ENCODE results near the gene SLC28A3.

The SLC28A3 gene

DNA sequence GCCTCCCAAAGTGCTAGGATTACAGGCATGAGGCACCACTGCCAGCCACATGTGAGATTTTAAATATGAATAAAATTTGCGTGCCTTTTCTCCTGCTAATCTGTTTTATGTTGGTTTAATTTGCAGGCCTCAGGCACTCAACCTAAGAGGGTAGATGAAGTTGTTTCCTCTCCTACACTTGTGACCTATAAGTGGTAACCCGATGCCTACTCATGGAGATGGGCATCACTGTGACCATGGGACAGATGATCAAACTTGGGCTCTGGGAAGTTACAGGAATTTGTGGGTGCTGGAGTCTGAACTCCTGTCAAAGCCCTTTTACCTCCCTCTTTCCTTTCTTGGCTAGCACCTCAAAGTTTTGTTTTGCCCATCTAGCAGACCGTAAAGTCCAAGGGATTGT is 1.1 kb downstream of the SLC28A3 start:
- DNase-seq = no peak

DNA sequence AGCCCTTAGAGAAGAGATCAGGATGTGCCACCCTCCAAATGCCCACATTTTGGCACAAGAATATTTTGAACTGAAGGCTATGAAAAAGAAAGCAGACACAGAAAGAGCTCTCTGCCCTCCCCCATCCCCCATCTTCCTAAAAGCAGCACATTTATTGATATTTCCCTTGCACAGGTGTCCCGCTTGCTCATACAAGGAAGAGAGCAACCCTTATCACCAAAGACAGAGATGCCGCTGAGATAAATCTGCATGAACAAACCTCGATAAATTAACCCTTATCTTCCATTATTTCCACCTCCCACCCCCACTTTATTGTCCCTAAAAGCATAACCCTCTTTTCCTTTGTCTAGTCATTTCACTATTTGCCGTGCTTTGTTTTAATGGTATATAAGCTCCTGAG is 1.8 kb downstream of the SLC28A3 start:
- no peak for DNase-seq

DNA sequence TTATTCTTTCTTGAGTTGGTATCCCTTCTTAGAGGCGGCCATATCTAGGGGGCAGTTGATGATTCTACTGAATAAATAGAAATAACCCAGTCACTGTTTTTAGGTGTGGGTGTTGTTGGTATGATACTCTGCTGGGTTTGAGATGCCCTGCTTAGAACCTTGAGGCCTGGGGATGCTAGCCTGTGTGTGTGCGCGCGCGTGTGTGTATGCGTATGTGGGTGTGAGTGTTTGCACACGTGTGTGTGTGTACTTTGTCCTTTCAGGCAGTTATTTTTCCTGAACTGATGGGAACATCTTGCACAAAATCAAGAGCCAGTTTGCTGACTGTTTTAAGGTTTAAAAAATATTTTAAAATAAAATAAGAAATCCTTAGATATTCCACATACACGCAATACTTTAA is 3.3 kb downstream of the SLC28A3 start:
- DNase-seq = no peak

DNA sequence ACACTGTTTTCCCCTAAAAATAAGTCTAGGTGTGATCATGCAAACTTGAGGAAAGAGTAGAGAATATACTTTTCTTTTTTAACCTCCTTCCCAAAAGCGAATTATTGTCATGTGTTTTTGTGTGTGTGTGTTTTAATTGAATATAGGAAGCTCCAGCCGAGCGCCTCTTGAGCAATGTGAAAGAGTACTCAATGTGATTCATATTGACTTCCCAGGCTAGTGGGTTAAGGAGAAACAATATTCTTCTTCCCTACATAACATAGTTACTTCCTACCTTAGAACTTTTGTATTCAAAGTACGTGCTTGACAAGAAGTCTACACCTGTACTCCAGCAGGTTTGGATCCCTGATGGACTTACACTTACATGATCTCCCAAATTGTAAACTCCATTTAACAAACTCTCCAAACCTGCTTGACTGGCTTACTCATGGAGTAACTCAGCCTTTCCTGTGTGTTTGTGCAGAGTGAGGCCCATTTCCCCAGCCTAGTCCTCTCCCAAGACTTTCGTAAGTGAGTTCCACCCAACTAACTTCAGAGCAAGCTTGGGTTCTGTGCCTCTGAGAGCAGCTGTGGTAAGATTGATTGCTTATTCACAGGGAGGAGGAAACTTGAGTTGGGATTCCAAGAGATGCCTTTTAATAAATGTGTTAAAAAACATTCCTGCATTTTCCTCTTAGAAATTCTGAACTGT is 9.3 kb downstream of the SLC28A3 start:
- DNase-seq = no peak

DNA sequence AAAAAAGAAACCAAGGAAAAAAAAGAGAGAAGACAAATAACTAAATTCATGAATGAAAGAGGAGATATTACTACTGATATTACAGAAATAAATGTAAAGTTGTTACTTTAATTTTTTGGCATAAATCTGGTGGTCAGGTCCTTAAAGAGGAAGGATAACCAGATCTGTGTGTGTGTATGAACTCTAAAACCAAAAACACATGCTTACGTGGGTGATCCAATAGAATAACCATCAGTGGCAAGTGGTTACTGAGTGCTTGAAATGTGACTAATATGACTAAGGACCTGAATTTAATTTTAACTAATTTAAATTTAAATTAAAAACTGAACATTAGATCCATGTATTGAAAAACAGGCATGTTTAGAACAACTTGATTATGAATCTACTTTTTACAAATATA is 10.3 kb downstream of the SLC28A3 start:
- DNase-seq = no peak

DNA sequence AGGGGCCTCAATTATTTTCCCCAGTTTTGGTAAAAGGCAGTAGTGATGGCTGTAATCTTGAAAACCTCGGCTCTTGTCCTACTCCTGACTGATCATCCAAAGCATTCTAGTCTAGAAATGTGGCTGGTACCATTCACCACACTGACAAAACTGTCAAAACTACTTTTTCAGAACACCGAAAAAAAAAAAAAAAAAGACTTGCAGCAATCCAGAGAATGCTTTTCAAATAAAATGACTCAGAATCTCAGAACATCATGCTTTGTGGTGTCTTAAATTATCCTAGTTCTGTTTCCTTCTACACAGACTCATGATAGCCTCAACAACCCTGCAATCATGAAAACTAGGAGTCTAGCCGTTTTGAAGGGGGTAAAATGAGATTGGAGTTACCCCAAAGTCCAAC is 13.4 kb downstream of the SLC28A3 start:
- DNase-seq = no peak

DNA sequence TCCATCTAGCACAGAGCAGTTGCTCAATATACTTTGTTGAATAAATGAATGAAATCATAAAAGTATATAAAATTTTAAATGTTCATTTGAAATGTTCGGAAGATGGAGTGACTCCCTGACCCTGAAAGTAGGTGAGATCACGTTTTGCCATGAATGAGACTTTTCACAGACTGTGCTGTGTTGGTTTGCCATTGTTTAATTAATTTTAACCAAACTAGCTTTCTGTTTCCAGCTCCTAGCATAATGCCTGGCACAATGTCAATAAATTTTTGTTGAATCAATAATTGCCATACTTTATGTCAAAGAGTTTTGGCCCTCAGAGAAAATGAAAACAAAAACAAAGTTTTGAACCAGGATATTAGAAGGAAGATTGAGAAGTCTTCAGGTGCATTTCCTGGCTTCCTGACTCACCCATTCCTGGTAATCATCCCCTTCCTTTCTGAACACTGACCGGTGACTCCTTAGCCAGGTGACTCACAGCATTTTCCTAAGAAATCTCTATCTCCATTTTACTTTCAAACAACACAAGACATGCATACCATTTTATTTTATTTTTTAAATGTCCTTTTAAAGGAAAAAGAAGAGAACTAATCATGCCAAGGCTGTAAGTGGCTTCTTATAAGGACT is 15.1 kb downstream of the SLC28A3 start:
- no peak for DNase-seq

DNA sequence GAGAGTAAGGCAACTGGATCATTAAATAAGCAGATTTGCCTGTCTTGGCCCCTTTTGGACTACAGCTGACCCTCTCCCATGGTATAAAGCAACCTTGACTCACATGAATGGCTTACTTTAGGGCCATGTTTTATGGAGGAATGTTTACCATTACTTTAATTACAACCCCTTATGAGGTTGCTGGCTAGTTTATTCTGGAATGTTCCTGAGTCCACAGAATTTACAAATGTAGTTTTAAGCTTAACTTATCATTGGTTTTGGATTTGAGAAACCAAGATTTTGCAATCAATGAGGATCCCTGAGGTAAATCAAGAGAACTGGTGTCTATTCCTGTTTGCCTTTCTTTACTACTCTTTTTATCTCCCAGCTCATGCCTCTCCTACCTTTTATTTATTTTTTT is 15.7 kb downstream of the SLC28A3 start:
- DNase-seq = no peak

DNA sequence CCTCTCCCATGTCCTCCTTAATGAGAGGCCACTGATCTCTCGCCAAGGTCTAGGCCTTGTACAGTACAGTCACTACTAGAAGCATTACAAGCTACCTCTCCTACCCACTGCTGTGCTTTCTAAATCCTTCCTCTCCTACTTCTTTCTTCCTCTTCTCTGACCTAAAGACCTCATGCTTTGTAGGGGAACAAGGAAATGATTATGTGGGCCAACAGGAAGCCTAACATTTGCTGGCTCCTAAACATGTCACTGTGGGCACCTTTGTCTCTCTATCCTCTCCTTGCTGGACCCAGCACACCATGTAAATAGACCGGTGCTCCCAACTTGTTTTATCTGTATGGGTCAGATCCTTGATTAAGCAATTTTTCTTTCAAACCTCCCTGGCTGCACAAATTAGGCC is 16.7 kb downstream of the SLC28A3 start:
- no peak for DNase-seq

DNA sequence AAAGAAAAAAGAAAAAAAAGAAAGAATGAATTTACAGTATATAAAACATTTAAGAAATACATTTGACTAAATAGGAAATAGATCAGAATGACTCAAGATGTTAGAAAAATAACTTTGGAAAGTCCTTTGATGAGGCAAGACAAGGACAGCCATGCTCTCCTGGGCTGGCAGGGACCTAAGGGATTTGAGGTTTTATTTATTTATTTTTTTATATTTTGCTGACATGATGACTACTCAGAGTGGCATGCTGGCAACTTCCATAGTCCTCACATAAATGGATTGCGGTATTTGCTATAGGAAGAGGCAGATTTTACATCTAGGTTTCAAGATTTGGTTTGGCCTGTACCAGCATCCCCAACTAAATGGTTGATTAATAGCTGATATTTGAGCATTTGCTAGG is 17.7 kb downstream of the SLC28A3 start:
- DNase-seq = no peak

DNA sequence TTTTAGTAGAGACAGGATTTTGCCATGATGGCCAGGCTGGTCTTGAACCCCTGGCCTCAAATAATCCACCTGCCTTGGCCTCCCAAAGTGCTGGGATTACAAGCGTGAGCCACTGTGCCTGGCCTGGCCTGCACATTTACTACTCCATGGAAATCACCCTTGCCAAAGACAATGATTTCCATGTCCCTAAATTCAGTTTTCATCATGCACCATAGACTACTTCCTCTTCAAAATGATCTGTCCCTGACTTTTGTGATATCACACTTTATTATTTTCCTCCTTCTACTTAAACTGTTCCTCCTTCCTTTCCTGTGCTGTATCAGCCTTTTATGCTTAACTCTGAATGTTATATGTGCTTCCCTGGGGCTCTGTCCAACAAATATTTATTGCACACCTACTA is 20.3 kb downstream of the SLC28A3 start:
- no peak for DNase-seq

DNA sequence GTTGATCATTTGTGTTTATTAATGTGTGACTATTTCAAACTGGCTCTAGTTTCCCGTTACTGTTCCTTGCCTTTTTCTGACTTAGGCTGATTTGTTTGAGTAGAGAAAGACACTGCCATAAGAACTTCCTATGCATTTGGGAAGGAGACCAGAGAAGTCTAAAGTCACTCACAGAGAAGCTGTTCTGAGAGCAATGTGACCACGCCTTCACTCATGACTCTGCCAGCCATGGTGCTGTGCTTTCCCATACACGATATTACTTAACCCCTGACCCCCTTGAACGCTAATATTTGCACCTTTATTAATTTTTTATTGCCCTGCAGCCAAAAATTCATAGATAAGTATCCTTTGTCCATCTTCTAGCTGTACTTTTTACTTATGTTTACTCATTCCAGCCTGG is 20.9 kb downstream of the SLC28A3 start:
- no peak for DNase-seq

DNA sequence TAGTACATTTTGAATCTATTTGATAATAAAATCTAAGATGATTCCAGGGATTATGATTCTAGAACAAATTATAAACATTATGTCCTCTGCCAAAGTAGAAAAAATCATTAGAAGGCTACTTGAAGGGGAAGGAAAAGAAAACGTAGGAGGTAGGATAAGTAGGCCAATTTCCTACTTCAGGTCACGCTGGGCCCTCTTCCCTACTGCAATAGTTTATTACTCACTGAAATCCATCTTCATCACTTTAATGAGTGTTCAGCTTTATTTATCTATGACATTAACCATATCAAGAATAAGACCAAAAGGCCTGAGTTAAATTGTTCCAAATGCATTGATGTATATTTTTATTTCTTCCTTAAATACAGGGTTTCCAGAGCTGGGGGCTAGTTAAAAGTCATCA is 21.6 kb downstream of the SLC28A3 start:
- DNase-seq = no peak

DNA sequence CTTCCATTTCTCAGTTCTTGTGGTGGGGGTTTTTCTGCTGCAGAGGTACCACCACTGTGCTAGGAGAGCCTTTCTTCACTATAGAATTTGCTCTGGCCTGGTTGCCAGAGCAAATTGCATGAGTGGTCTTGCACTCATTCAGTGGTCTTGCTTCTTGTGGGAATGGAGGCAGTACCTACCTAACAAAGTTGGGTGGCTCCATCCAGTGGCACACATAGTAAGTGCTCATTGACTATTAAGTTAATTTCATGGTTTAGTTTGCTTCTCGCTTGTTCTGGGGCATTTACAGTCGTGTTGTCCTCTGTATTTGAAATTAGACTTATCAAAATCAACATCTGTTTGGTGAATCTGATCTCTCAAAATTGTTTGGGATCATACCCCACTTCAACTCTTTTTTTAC is 23.0 kb downstream of the SLC28A3 start:
- no peak for DNase-seq

DNA sequence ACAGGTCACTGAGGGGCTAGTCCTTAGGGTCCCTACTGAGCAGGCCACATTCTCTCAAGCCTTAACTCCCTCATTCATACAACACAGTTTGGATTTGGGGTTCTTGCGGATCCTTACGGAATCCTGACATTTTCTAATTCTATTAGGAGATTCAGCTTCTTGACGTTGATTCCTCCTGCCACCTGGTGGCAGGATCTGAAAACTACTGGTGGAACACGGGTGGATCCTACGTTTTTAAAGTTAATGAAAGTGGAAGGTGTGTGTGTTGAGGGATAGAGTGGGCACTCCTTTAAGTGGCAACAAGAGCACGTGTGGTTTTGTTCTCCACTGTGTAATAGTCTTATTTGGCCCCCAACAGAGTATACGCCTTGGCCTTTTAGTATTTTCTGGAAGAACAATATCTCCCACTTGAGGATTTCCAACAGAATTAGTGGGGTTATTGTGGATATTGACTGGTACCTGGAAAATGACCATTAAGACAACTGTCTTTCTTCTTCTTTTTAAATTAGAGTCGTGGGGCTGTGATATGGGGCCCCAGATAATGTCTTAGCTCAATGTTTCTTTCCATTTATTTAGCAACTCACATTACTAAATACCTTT is 25.2 kb downstream of the SLC28A3 start:
- DNase-seq = no peak

DNA sequence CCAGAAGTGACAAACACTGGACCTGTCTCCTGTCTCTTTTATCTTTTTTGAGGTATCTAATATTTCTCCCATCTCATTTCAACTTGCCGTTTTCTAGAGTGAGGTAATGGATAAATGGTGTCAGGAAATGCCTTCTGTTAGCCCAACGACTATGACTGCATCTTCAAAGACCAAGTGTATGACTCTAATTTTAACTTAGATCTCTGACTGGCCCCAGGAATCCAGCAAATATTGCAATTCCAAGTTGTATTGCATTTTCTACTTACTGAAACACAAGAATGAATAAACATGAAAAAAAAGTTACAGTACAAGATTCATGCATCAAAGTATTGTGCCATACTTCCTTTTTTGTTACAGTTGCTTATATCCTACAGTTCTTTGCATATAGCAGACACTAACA is 26.3 kb downstream of the SLC28A3 start:
- no peak for DNase-seq

DNA sequence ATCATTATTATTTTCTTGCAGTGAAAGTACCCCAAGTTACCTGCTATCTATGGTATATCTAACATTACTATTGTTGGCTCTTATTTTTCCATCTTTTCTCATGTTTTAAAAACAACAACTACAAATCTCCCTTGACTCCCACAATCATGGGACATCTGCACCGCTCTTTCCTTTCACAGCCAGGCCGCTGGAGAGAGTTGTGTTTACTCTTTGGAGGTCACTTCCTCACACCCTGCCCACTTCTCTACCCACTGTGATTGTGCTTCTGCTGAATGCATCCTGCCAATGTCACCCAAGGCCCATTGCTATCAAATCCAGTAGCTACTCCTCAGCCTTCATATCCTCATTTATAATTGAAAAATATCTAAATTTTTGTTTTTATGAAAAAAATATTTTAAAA is 29.7 kb downstream of the SLC28A3 start:
- no peak for DNase-seq

DNA sequence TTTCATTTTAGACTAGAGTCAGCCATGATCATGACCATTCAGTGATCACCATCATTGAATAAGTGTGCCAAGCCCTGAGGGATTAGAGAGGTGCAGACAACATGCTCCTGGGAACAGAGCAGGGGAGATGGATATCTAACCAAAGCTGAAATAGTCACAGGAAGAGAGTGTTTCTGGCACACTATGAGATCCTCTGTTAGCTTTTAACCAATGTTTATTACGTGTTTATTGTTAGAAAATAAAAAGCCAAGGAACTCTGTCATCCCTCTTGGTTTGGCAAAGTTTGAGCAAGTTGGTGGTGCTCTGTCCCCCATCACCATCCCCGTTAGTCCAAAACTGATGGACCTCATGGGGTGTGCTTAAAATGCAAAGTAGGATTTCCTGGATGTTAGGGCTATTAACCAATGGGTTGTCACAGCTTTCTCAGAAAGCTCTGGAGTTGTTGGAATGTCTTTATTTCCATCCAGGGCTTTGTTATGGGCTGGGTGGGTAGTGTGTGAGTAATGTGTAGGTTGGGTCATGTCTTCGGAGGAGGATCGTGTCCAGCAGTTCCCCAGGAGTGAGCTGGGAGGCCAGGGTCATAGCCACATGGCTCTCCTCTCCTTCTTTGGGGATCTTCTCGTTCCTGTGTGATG is 34.9 kb downstream of the SLC28A3 start:
- no peak for DNase-seq

DNA sequence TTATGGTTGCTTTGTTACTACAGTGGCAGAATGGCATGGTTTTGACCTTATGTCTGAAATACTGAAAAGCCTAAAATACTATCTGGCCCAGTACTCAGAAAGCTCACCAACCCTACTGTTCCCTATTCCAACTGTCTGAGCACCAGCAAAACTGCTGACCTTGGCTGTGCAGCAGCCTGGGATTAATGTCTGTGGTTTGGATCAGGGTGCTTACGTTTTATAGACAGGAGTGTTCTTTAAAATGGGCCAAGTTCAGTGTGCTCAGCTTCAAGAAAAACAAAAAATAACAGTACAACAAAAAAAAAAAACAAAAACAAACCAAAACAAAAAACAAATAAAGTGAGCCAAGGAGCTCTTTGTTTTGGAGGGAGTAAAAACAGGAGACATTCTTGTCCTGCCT is 36.4 kb downstream of the SLC28A3 start:
- DNase-seq = no peak

DNA sequence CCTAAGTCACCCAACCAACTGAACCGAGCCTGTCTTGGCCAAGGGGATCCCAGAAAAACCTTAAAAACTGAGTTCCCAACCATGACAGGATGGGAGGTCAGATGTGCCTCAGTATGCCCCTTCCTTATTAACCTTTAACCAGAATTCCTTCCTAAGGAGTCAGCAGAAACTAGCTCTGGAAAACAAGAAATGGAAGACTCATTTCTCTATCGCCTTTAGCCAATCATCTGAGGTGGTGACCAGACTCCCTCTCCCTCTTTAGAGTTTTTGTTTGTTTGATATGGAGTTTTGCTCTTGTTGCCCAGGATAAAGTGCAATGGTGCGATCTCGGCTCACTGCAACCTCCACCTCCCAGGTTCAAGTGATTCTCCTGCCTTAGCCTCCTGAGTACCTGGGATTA is 37.5 kb downstream of the SLC28A3 start:
- no peak for DNase-seq

DNA sequence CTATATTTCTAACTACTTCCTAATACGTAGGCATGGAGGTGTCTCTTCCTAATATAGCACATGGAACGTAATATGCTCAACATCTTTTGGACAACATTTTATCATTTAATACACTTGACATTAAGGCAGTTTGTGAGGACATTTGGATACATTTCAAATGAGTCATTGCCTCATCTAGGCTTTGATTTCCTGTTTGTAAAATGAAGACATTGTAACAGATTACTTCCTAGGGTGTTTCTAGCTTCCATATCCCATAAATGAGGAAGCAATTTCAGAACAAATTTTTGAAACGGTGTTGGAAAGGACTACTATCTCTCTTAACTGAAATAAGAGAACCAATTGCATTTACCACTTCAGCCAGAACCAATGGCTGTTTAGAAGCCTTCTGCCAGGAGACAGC is 38.7 kb downstream of the SLC28A3 start:
- DNase-seq = no peak

DNA sequence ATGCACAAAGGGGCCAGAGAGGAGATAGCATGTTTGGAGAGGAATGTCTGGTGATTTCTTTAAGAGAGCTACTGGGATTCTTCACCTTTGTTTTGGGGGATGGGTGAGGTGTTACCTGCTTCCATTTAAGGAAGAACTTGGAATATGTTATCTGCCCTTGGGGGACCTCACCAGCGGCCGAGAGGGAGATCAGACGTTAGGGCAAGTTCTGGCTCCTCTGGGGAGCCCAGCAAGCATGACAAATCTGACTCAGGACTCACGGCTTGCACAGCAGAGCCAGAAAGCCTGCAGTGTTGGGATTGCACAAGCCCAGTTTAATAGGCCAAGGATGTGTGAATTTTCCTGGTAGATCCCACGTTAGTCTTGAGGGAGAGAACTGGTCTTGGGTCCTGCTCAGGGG is 40.3 kb downstream of the SLC28A3 start:
- DNase-seq = no peak

DNA sequence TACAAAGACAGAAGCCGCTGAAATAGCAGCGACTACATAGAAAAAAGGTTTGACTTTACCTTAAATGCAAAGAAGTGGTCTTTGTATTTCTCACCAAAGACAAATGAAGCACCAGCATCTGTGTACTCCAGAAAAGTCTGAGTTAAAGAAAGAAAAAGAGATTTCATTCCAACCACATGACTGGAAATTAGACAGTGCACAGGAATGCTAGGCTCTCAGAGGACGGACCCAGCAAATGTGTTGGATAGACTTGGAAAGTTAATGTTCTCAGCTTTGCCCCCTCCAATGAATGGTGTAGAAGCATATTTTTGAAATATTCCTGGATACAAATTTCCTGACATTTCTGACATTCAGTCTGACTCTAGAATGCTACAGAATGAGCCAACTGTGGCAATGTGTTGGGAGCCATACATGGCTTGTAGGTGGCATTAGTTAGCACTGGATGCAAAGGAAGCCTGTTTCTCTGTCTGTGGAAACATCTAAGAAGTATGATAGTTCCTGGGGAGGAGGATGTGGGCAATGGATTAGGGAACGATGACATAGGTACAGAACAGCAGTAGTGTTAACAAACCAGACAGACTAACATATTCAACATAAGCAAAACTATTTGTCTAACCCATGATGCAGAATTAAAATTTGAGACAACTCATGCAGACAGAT is 43.3 kb downstream of the SLC28A3 start:
- DNase-seq = no peak

Data from NCI-H2227 treated with DMSO at 0.1 percent for 48 hours (cell line).